Cortex of kidney (tissue), 1 donor: Measurements from ENCODE around the gene TMEM144.

Experiments
- DNase-seq: peaks from one replicate; lab custom pipeline; 2025; lab: John Stamatoyannopoulos, UW

The TMEM144 gene

GRCh38 chr4:158300012-158300411, 89.7 kb downstream of the TMEM144 start:
- no peak for DNase-seq

GRCh38 chr4:158302076-158302866, 92.0 kb downstream of the TMEM144 start:
- DNase-seq, result no peak

- no peak for DNase-seq
These were observed 94.4 kb downstream of the TMEM144 start for GRCh38 chr4:158304694-158305093.
